ENCODE measurements around the gene P2RY14.

Gene P2RY14

GRCh38 chr3:151278230-151278629, at the start of gene P2RY14:
P2RY14 (minus strand) TSS chr3:151278542; CDS start chr3:151214316, 64,226 bp downstream.
- no peak within 1 kb of the TSS for H3K4me3 ChIP-seq (ENCODE audit: low read length)
- no peak for TF ChIP-seq ZNF274 (IDR thresholded peaks at IDR 0.05; ENCODE audit: low read depth, low read length)

- no peak for TF ChIP-seq ZNF274 (IDR thresholded peaks at IDR 0.05; ENCODE audit: low read depth, low read length)
- no peak overlapping the region for H3K4me3 ChIP-seq (ENCODE audit: low read length)
These were observed 49.3 kb upstream of the P2RY14 start for GRCh38 chr3:151327571-151328198.

GRCh38 chr3:151322511-151322910, 44.2 kb upstream of the P2RY14 start:
- TF ChIP-seq ZNF274 (IDR thresholded peaks at IDR 0.05; ENCODE audit: low read depth, low read length): no peak
- H3K4me3 ChIP-seq (ENCODE audit: low read length): no peak overlapping the region

GRCh38 chr3:151321526-151321925, 43.2 kb upstream of the P2RY14 start:
- no peak for TF ChIP-seq ZNF274 (IDR thresholded peaks at IDR 0.05; ENCODE audit: low read depth, low read length)
- no peak overlapping the region for H3K4me3 ChIP-seq (ENCODE audit: low read length)

- H3K4me3 ChIP-seq (ENCODE audit: low read length): no peak overlapping the region
These were observed 41.8 kb upstream of the P2RY14 start for GRCh38 chr3:151320131-151320530.

GRCh38 chr3:151319628-151320027, 41.3 kb upstream of the P2RY14 start:
- no peak for TF ChIP-seq ZNF274 (IDR thresholded peaks at IDR 0.05; ENCODE audit: low read depth, low read length)
- no peak overlapping the region for H3K4me3 ChIP-seq (ENCODE audit: low read length)

More at GRCh38 chr3:151320131-151320530, 41.8 kb upstream of the P2RY14 start:
- TF ChIP-seq ZNF274 (IDR thresholded peaks at IDR 0.05; ENCODE audit: low read depth, low read length): no peak

- TF ChIP-seq ZNF274 (IDR thresholded peaks at IDR 0.05; ENCODE audit: low read depth, low read length): no peak
- H3K4me3 ChIP-seq (ENCODE audit: low read length): no peak overlapping the region
These were observed 40.6 kb upstream of the P2RY14 start for GRCh38 chr3:151318991-151319390.

GRCh38 chr3:151318313-151318712, 40.0 kb upstream of the P2RY14 start:
- H3K4me3 ChIP-seq (ENCODE audit: low read length): no peak overlapping the region
- no peak for TF ChIP-seq ZNF274 (IDR thresholded peaks at IDR 0.05; ENCODE audit: low read depth, low read length)

GRCh38 chr3:151316267-151316991, 38.1 kb upstream of the P2RY14 start, which contains the start of gene GPR87:
GPR87 (minus strand) TSS chr3:151316820; CDS start chr3:151300100, 16,720 bp downstream.
- no peak within 1 kb of the TSS for H3K4me3 ChIP-seq (ENCODE audit: low read length)
- TF ChIP-seq ZNF274 (IDR thresholded peaks at IDR 0.05; ENCODE audit: low read depth, low read length): no peak

GRCh38 chr3:151315846-151316245, 37.5 kb upstream of the P2RY14 start:
- no peak for TF ChIP-seq ZNF274 (IDR thresholded peaks at IDR 0.05; ENCODE audit: low read depth, low read length)
- no peak overlapping the region for H3K4me3 ChIP-seq (ENCODE audit: low read length)

GRCh38 chr3:151315136-151315535, 36.8 kb upstream of the P2RY14 start:
- H3K4me3 ChIP-seq (ENCODE audit: low read length): no peak overlapping the region
- no peak for TF ChIP-seq ZNF274 (IDR thresholded peaks at IDR 0.05; ENCODE audit: low read depth, low read length)

- no peak overlapping the region for H3K4me3 ChIP-seq (ENCODE audit: low read length)
- no peak for TF ChIP-seq ZNF274 (IDR thresholded peaks at IDR 0.05; ENCODE audit: low read depth, low read length)
These were observed 36.3 kb upstream of the P2RY14 start for GRCh38 chr3:151314593-151314992.

GRCh38 chr3:151314137-151314536, 35.8 kb upstream of the P2RY14 start:
- H3K4me3 ChIP-seq (ENCODE audit: low read length): no peak overlapping the region

GRCh38 chr3:151312972-151313371, 34.6 kb upstream of the P2RY14 start:
- TF ChIP-seq ZNF274 (IDR thresholded peaks at IDR 0.05; ENCODE audit: low read depth, low read length): no peak
- no peak overlapping the region for H3K4me3 ChIP-seq (ENCODE audit: low read length)

More at GRCh38 chr3:151314137-151314536, 35.8 kb upstream of the P2RY14 start:
- TF ChIP-seq ZNF274 (IDR thresholded peaks at IDR 0.05; ENCODE audit: low read depth, low read length): no peak

- TF ChIP-seq ZNF274 (IDR thresholded peaks at IDR 0.05; ENCODE audit: low read depth, low read length): no peak
- H3K4me3 ChIP-seq (ENCODE audit: low read length): no peak overlapping the region
These were observed 31.2 kb upstream of the P2RY14 start for GRCh38 chr3:151309566-151309965.
